Testis (tissue), 2 donors: Measurements from ENCODE around the gene STXBP5L.

Experiments
- CTCF ChIP-seq, 3 experiments: fragments of 450-650 bp in 2 of 3; fragments of 200-600 bp in 1 of 3; sonication (generic) in 1 of 3; IDR thresholded peaks; one replicate each; pipeline ENCODE4 v1.5.1; 2016 to 2019; ENCODE audit warnings: antibody characterized with exemption in 3 of 3, mild to moderate bottlenecking in 2 of 3, moderate library complexity in 1 of 3
- POLR2A ChIP-seq: fragments of 450-650 bp; IDR thresholded peaks from one replicate; pipeline ENCODE4 v1.6.1; 2017; ENCODE audit warnings: antibody characterized with exemption, mild to moderate bottlenecking, moderate library complexity

- TF ChIP-seq CTCF (IDR thresholded peaks at IDR 0.05) (no peak), POLR2A (no peak)
Observed at GRCh38 chr3:120864541-120864940, 43.5 kb upstream of the STXBP5L start.
